Cardiac muscle cell (in vitro differentiated cells and primary cell): ENCODE results near the gene SARNP. TPM values are rescaled to one million over a fixed set of nuclear protein-coding genes. Genes with fewer than 3 reads are reported as not detected.
"Not testable (repeated sequence)": the region's sequence is repeated elsewhere in the genome, so short reads cannot be mapped to it uniquely, and the experiment has no call there.

ENCODE experiments used
- DNase-seq, 2 donors: peaks; one replicate each; pipeline versions ENCODE4 v3.0.0 to v3.0.0-alpha.2; 2010 to 2017; ENCODE audit warnings: low read depth in 1 of 2, low spot score in 1 of 2
- H3K27ac ChIP-seq: fragments of 200-600 bp; sonication (generic); 2 replicates; pipeline ENCODE4 v1.5.1; 2016
- H3K27me3 ChIP-seq: fragments of 200-600 bp; sonication (generic); 2 replicates; pipeline ENCODE4 v1.6.0; 2016; ENCODE audit warnings: control low read depth
- H3K36me3 ChIP-seq: fragments of 200-600 bp; sonication (generic); 2 replicates; pipeline ENCODE4 v1.5.1; 2016; ENCODE audit warnings: control low read depth
- H3K4me1 ChIP-seq: fragments of 200-600 bp; sonication (generic); 2 replicates; pipeline ENCODE4 v1.8.1; 2017; ENCODE audit warnings: low read depth, mild to moderate bottlenecking, mixed run types
- H3K4me3 ChIP-seq: fragments of 200-600 bp; sonication (generic); 2 replicates; pipeline ENCODE4 v1.5.1; 2016; ENCODE audit warnings: mild to moderate bottlenecking
- H3K9me3 ChIP-seq: fragments of 200-600 bp; sonication (generic); 2 replicates; pipeline ENCODE4 v1.5.1; 2017; ENCODE audit warnings: low read depth, mild to moderate bottlenecking, control low read depth
- CTCF ChIP-seq: IDR thresholded peaks from 2 replicates; pipeline ENCODE4 v1.5.1; 2012; ENCODE audit warnings: low read depth, mild to moderate bottlenecking, low read length
- polyA plus RNA-seq: library from polyadenylated mRNA; unstranded; fragments of >200 nt; fragmentation: Nextera tagmentation; extraction: Ambion mirVana; gene quantifications from 2 replicates; pipeline ENCODE4 v1.2.1, GENCODE V29; 2016
- total RNA-seq: library from RNA; depleted of rRNA; stranded (reverse); fragments of >200 nt; gene quantifications from 2 replicates; pipeline ENCODE4 v1.2.3, GENCODE V29; 2016

SARNP gene
- total RNA-seq (131 and 197 TPM in 2 replicates), polyA plus RNA-seq (227 and 236 TPM in 2 replicates)

- Histone ChIP-seq H3K4me1 (peaks cover 18% of the 10 kb centered on the region), H3K27ac (peak within 1 kb of the TSS; percentile 90), H3K36me3 (peaks cover 34% of the 10 kb centered on the region), H3K9me3 (no peaks in the 10 kb centered on the region), H3K27me3 (no peaks in the 10 kb centered on the region), H3K4me3 (peak within 1 kb of the TSS; percentile 92)
- peak; percentile 99 to 100 for DNase-seq
- no peak for TF ChIP-seq CTCF
These were observed at the start of gene SARNP, which contains the start of gene ORMDL2 for GRCh38 chr12:55817345-55818139. Gene SARNP, minus strand, starts transcription at chr12:55817724. Its CDS starts 23 bp downstream, at chr12:55817701. Gene ORMDL2, plus strand, starts transcription at chr12:55818041. Its CDS starts 959 bp downstream, at chr12:55819000.

GRCh38 chr12:55866454-55867004 lies 49.0 kb upstream of the SARNP start:
- H3K4me1 ChIP-seq, H3K36me3 ChIP-seq, H3K27ac ChIP-seq, DNase-seq, H3K4me3 ChIP-seq, H3K27me3 ChIP-seq, H3K9me3 ChIP-seq: not testable (repeated sequence)

- no peaks in the 10 kb centered on the region for H3K4me1 ChIP-seq
- H3K27me3 ChIP-seq, result no peaks in the 10 kb centered on the region
- H3K27ac ChIP-seq, result no peak overlapping the region
- no peak overlapping the region for H3K4me3 ChIP-seq
- no peak for TF ChIP-seq CTCF
- no peaks in the 10 kb centered on the region for H3K9me3 ChIP-seq
- DNase-seq, result no peak
- H3K36me3 ChIP-seq, result no peaks in the 10 kb centered on the region
These were observed 47.8 kb upstream of the SARNP start for GRCh38 chr12:55865327-55865726.

GRCh38 chr12:55862931-55863330 lies 45.4 kb upstream of the SARNP start:
- not testable (repeated sequence) for H3K27ac ChIP-seq, H3K4me3 ChIP-seq, H3K9me3 ChIP-seq, H3K4me1 ChIP-seq, H3K27me3 ChIP-seq, H3K36me3 ChIP-seq, DNase-seq

GRCh38 chr12:55862286-55862685 lies 44.8 kb upstream of the SARNP start:
- no peaks in the 10 kb centered on the region for H3K9me3 ChIP-seq
- no peak for DNase-seq
- H3K36me3 ChIP-seq, result no peaks in the 10 kb centered on the region
- TF ChIP-seq CTCF, result no peak
- no peaks in the 10 kb centered on the region for H3K27me3 ChIP-seq
- H3K4me3 ChIP-seq, result no peak overlapping the region
- H3K4me1 ChIP-seq, result no peaks in the 10 kb centered on the region
- H3K27ac ChIP-seq, result no peak overlapping the region

GRCh38 chr12:55861871-55862270 lies 44.3 kb upstream of the SARNP start:
- no peaks in the 10 kb centered on the region for H3K4me1 ChIP-seq
- no peak for DNase-seq
- no peaks in the 10 kb centered on the region for H3K9me3 ChIP-seq
- H3K27ac ChIP-seq, result no peak overlapping the region
- H3K4me3 ChIP-seq, result no peak overlapping the region
- H3K36me3 ChIP-seq, result no peaks in the 10 kb centered on the region
- H3K27me3 ChIP-seq, result no peaks in the 10 kb centered on the region
- TF ChIP-seq CTCF, result no peak
